Ascending aorta (tissue), 2 donors: ENCODE measurements around the gene XG. TPM values are rescaled to one million over a fixed set of nuclear protein-coding genes. Genes with fewer than 3 reads are reported as not detected.
A peak's percentile ranks its signal among the peaks of the same experiment; 100 is the strongest.

Source experiments
- DNase-seq, 2 donors: peaks; one replicate each; pipeline ENCODE4 v3.0.0-alpha.2; 2019; ENCODE audit warnings: low spot score in 2 of 2
- H3K27ac ChIP-seq, 2 donors: fragments of 200-600 bp; sonication (generic); one replicate each; pipeline ENCODE4 v1.5.1; 2016 to 2017; ENCODE audit warnings: mild to moderate bottlenecking in 1 of 2
- H3K27me3 ChIP-seq: fragments of 200-600 bp; sonication (generic); one replicate; pipeline ENCODE4 v1.5.1; 2017
- H3K36me3 ChIP-seq, 2 donors: fragments of 200-600 bp; sonication (generic); one replicate each; pipeline ENCODE4 v1.5.1; 2016
- H3K4me1 ChIP-seq, 2 donors: fragments of 200-600 bp; sonication (generic); one replicate each; pipeline ENCODE4 v1.5.1; 2016 to 2017; ENCODE audit warnings: mild to moderate bottlenecking in 1 of 2
- H3K4me3 ChIP-seq, 2 donors: fragments of 200-600 bp; sonication (generic); one replicate each; pipeline ENCODE4 v1.5.1; 2016 to 2017; ENCODE audit warnings: mild to moderate bottlenecking in 1 of 2
- H3K9me3 ChIP-seq, 2 donors: fragments of 200-600 bp; sonication (generic); one replicate each; pipeline ENCODE4 v1.5.1; 2016
- CTCF ChIP-seq, 3 experiments: fragments of 200-600 bp in 2 of 3; fragments of 450-650 bp in 1 of 3; sonication (generic) in 2 of 3; IDR thresholded peaks; one replicate each; pipeline ENCODE4 v1.5.1; 2016 to 2019; ENCODE audit warnings: antibody characterized with exemption in 3 of 3, mild to moderate bottlenecking in 1 of 3, moderate library complexity in 1 of 3
- intact Hi-C: fragments of 100-400 bp; cut with DNase I; formaldehyde crosslinking; loops from one replicate; pipeline ENCODE4 v1.15.1; 2023
- total RNA-seq: library from RNA; depleted of rRNA; stranded (reverse); fragments of >200 nt; gene quantifications from one replicate; pipeline ENCODE4 v1.1.0, GENCODE V29; 2016

XG gene
- total RNA-seq, 1 donor from 2014 or later = 1.3 TPM

DNA sequence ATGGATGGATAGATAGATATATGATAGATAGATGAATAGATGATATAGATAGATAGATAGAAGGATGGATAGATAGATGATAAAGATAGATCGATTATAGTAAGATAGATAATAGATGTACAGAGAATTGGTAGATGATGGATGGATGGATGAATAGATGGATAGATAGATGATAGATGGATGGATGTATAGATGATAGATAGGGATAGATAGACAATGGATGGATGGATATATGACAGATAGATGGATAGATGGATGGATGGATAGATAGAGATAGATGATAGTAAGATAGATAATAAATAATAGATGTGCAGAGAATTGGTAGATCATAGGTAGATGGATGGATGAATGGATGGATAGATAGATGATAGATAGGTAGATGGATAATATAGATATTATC is 89.1 kb downstream of the XG start:
- H3K27me3 ChIP-seq = no peaks in the 10 kb centered on the region
- H3K36me3 ChIP-seq = no peaks in the 10 kb centered on the region
- no peaks in the 10 kb centered on the region for H3K4me1 ChIP-seq
- DNase-seq = no peak
- TF ChIP-seq CTCF (IDR thresholded peaks at IDR 0.05) = no peak
- no peak overlapping the region for H3K27ac ChIP-seq
- intact Hi-C loops = no loop called here
- no peak overlapping the region for H3K4me3 ChIP-seq
- H3K9me3 ChIP-seq = peaks cover 0 to 13% of the 10 kb centered on the region in 2 donors

DNA sequence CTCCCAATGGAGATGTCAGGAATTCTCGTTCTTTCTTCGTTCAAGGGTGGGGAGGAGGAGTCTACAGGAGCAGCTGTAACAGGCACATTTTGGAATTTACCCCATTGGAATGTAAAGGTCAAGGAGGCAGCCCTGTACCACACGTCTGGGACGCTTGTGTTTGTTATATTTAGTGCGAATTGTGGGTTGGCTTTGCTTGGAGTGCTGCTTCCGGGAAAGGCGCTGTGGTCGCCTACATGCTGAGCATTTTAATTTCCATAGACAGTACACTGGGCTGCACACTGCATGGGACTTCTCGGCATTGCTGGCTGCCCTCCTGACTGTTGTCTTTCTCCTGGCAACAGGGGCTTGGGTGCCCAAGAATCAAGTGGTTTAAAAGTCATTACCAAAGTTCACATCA is 89.7 kb downstream of the XG start:
- Histone ChIP-seq H3K27ac (no peak overlapping the region), H3K4me1 (no peaks in the 10 kb centered on the region), H3K9me3 (peaks cover 0 to 13% of the 10 kb centered on the region in 2 donors), H3K4me3 (no peak overlapping the region), H3K36me3 (no peaks in the 10 kb centered on the region), H3K27me3 (no peaks in the 10 kb centered on the region)
- intact Hi-C loops = no loop called here
- DNase-seq = no peak
- no peak for TF ChIP-seq CTCF (IDR thresholded peaks at IDR 0.05)

DNA sequence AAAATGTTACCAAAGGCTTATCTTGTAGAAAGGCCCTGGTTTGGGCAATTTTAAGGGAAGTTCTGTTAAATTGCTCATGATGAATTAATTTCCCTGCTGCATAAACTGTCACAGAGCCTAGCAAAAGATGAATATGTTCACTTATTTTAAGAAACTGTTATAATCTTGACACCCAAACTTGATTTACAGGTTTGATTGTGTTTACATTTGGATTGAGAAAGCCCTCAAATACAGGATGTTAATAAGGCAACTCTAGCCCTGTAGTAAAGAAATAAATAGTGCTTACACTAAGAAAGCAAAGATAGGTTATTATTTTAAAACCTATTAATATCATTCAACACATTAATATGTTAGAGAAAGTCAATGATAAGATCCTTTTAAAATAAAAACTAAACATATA is 95.2 kb downstream of the XG start:
- no peak overlapping the region for H3K27ac ChIP-seq
- no peak overlapping the region for H3K4me3 ChIP-seq
- no peaks in the 10 kb centered on the region for H3K36me3 ChIP-seq
- intact Hi-C loops = no loop called here
- H3K9me3 ChIP-seq = no peaks in the 10 kb centered on the region
- TF ChIP-seq CTCF (IDR thresholded peaks at IDR 0.05) = no peak
- H3K27me3 ChIP-seq = no peaks in the 10 kb centered on the region
- H3K4me1 ChIP-seq = no peaks in the 10 kb centered on the region
- DNase-seq = no peak

GRCh38 chrX:2848871-2849301 is 97.0 kb downstream of the XG start:
- Histone ChIP-seq H3K27ac (no peak overlapping the region), H3K4me3 (peak overlapping the region in 1 of 2 donors; percentile 20), H3K4me1 (no peaks in the 10 kb centered on the region), H3K9me3 (no peaks in the 10 kb centered on the region), H3K27me3 (no peaks in the 10 kb centered on the region), H3K36me3 (no peaks in the 10 kb centered on the region)
- DNase-seq = no peak
- intact Hi-C loops = no loop called here
- TF ChIP-seq CTCF (IDR thresholded peaks at IDR 0.05) = no peak

GRCh38 chrX:2854918-2855317 is 103.1 kb downstream of the XG start:
- Histone ChIP-seq H3K9me3 (no peaks in the 10 kb centered on the region), H3K36me3 (no peaks in the 10 kb centered on the region), H3K27ac (no peak overlapping the region), H3K4me1 (no peaks in the 10 kb centered on the region), H3K27me3 (no peaks in the 10 kb centered on the region), H3K4me3 (no peak overlapping the region)
- intact Hi-C loops = no loop called here
- DNase-seq = no peak
- no peak for TF ChIP-seq CTCF (IDR thresholded peaks at IDR 0.05)

DNA sequence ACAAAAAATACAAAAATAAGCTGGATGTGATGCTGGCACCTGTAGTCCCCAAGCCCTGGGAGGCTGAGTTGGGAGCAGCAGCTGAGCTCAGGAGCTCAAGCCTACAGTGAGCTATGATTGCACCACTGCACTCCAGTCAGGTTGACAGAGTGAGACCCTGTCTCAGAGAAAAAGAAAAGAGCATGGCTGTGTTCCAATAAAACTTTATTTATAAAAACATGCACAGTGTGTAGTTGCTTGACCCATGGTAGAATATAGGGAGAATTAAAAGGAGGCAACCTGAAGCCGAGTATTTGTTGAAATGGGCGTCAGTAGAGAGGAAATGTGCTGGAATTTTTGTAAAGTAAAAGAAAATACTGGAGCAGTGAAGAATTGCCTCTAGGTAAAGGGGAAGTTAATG is 103.9 kb downstream of the XG start:
- no peak for DNase-seq
- H3K27ac ChIP-seq = no peak overlapping the region
- intact Hi-C loops = no loop called here
- H3K27me3 ChIP-seq = no peaks in the 10 kb centered on the region
- no peaks in the 10 kb centered on the region for H3K4me1 ChIP-seq
- TF ChIP-seq CTCF (IDR thresholded peaks at IDR 0.05) = no peak
- no peaks in the 10 kb centered on the region for H3K9me3 ChIP-seq
- H3K4me3 ChIP-seq = no peak overlapping the region
- H3K36me3 ChIP-seq = no peaks in the 10 kb centered on the region
